Transverse colon (tissue), 4 donors: Measurements from ENCODE around the gene POU3F2.

Source experiments
- EP300 ChIP-seq: sonication (generic); formaldehyde crosslinking; IDR thresholded peaks from one replicate; pipeline ENCODE4 v1.6.1; 2017; ENCODE audit warnings: antibody characterized with exemption, low read depth
- POLR2A ChIP-seq: fragments of 450-650 bp; IDR thresholded peaks from one replicate; pipeline ENCODE4 v1.6.1; 2016; ENCODE audit warnings: antibody characterized with exemption, mild to moderate bottlenecking, moderate library complexity
- POLR2AphosphoS5 ChIP-seq, 3 donors: sonication (generic); formaldehyde crosslinking; IDR thresholded peaks; one replicate each; pipeline ENCODE4 v1.6.1; 2016; ENCODE audit warnings: antibody characterized with exemption in 3 of 3
- TF ChIP-seq, protein P1 (sequence below), 5 experiments: fragments of 200-600 bp in 3 of 5; fragments of 450-650 bp in 2 of 5; sonication (generic) in 3 of 5; IDR thresholded peaks; 1 replicate in 2 of 5; 2 replicates in 3 of 5; pipeline ENCODE4 v1.5.1; 2016 to 2017; ENCODE audit warnings: antibody characterized with exemption in 5 of 5, inconsistent platforms in 3 of 5, mild to moderate bottlenecking in 2 of 5, moderate library complexity in 1 of 5

DNA sequence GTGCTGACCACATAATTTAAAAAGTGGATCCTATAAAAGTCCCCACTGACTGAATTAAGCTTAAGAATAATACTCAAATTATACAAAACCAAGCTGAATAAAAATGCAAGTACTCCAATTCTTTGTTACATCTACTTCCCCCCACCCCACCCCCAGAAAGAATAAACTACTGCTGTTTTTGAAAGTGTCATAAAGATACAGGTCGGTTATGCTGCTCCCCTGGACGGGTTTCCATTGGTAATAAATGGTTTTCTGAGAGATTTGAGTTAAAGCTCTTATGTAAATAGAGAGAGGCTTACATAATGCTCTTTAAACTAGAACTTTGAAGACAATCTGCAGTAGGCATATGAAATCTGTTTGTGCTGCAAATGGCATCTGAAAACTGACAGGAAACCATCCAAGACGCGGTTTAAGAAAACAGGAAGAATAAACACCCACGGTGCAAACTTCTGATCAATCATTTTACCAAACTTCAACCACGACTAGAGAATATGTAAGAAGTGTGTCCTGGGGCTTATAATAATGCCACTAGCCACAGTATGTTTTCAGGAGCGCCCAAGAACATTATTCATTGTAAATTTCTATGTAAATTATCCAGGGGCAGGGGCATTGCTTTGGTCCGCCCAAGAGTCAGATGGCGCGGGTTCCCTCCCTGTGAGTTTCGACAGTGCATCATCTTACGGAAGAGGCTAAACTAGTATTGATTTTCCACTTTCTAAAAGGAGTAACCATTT, 10.8 kb upstream of the POU3F2 start:
- TF ChIP-seq, protein P1, sequence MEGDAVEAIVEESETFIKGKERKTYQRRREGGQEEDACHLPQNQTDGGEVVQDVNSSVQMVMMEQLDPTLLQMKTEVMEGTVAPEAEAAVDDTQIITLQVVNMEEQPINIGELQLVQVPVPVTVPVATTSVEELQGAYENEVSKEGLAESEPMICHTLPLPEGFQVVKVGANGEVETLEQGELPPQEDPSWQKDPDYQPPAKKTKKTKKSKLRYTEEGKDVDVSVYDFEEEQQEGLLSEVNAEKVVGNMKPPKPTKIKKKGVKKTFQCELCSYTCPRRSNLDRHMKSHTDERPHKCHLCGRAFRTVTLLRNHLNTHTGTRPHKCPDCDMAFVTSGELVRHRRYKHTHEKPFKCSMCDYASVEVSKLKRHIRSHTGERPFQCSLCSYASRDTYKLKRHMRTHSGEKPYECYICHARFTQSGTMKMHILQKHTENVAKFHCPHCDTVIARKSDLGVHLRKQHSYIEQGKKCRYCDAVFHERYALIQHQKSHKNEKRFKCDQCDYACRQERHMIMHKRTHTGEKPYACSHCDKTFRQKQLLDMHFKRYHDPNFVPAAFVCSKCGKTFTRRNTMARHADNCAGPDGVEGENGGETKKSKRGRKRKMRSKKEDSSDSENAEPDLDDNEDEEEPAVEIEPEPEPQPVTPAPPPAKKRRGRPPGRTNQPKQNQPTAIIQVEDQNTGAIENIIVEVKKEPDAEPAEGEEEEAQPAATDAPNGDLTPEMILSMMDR (IDR thresholded peaks at IDR 0.05): no peak
- TF ChIP-seq POLR2A (no peak), POLR2AphosphoS5 (IDR thresholded peaks at IDR 0.05) (no peak), EP300 (no peak)
